HEK293 (cell line): ENCODE measurements around the gene TSPAN14.

Source experiments
- AEBP2 ChIP-seq: fragments of 450-650 bp; formaldehyde crosslinking; IDR thresholded peaks from 2 replicates; pipeline ENCODE4 v1.5.1; 2016; ENCODE audit warnings: missing biosample characterization, missing genetic modification characterization, borderline replicate concordance
- FEZF1 ChIP-seq: fragments of 450-650 bp; formaldehyde crosslinking; IDR thresholded peaks from 2 replicates; pipeline ENCODE4 v1.5.1; 2016; ENCODE audit warnings: missing biosample characterization, missing genetic modification characterization
- GFI1B ChIP-seq: fragments of 450-650 bp; formaldehyde crosslinking; IDR thresholded peaks from 2 replicates; pipeline ENCODE4 v1.5.1; 2016; ENCODE audit warnings: missing biosample characterization, missing genetic modification characterization
- GLIS1 ChIP-seq: fragments of 450-650 bp; formaldehyde crosslinking; IDR thresholded peaks from 2 replicates; pipeline ENCODE4 v1.5.1; 2016; ENCODE audit warnings: missing biosample characterization, missing genetic modification characterization
- HOXC10 ChIP-seq: sonication (generic); formaldehyde crosslinking; IDR thresholded peaks from 2 replicates; pipeline ENCODE4 v1.8.1; 2023; ENCODE audit warnings: mild to moderate bottlenecking, missing genetic modification reagents
- IKZF3 ChIP-seq: fragments of 450-650 bp; IDR thresholded peaks from 2 replicates; pipeline ENCODE4 v1.5.0; 2018; ENCODE audit warnings: missing biosample characterization, mild to moderate bottlenecking, missing genetic modification characterization, moderate library complexity
- KLF1 ChIP-seq: fragments of 450-650 bp; formaldehyde crosslinking; IDR thresholded peaks from 2 replicates; pipeline ENCODE4 v1.5.1; 2016; ENCODE audit warnings: missing biosample characterization, missing genetic modification characterization
- PRDM4 ChIP-seq: fragments of 450-650 bp; formaldehyde crosslinking; IDR thresholded peaks from 2 replicates; pipeline ENCODE4 v1.5.1; 2017; ENCODE audit warnings: missing biosample characterization, missing genetic modification characterization
- RBAK ChIP-seq: fragments of 450-650 bp; formaldehyde crosslinking; IDR thresholded peaks from 2 replicates; pipeline ENCODE4 v1.5.1; 2016; ENCODE audit warnings: missing biosample characterization, missing genetic modification characterization
- SETDB1 ChIP-seq: IDR thresholded peaks from one replicate; pipeline ENCODE4 v1.6.1; 2017; ENCODE audit warnings: mild to moderate bottlenecking, low read length, moderate library complexity, mixed read lengths; ENCODE audit not compliant: insufficient read length
- SP3 ChIP-seq: fragments of 450-650 bp; formaldehyde crosslinking; IDR thresholded peaks from 2 replicates; pipeline ENCODE4 v1.5.1; 2016; ENCODE audit warnings: missing biosample characterization, missing genetic modification characterization
- ZBTB21 ChIP-seq: fragments of 450-650 bp; formaldehyde crosslinking; IDR thresholded peaks from 2 replicates; pipeline ENCODE4 v1.5.1; 2017; ENCODE audit warnings: missing biosample characterization, missing genetic modification characterization
- ZBTB7A ChIP-seq: fragments of 450-650 bp; formaldehyde crosslinking; IDR thresholded peaks from 2 replicates; pipeline ENCODE4 v1.5.1; 2016; ENCODE audit warnings: low read depth, missing biosample characterization, missing genetic modification characterization
- ZFHX2 ChIP-seq: fragments of 450-650 bp; formaldehyde crosslinking; conservative IDR thresholded peaks from 2 replicates; pipeline ENCODE4 v1.5.1; 2016; ENCODE audit warnings: missing biosample characterization, missing genetic modification characterization
- ZFP69B ChIP-seq: fragments of 450-650 bp; formaldehyde crosslinking; IDR thresholded peaks from 2 replicates; pipeline ENCODE4 v1.5.1; 2016; ENCODE audit warnings: missing biosample characterization, missing genetic modification characterization
- ZIC2 ChIP-seq: fragments of 450-650 bp; formaldehyde crosslinking; IDR thresholded peaks from 2 replicates; pipeline ENCODE4 v1.5.1; 2016; ENCODE audit warnings: missing biosample characterization, missing genetic modification characterization
- ZNF114 ChIP-seq: fragments of 450-650 bp; formaldehyde crosslinking; IDR thresholded peaks from 2 replicates; pipeline ENCODE4 v1.5.0; 2017; ENCODE audit warnings: missing biosample characterization, missing genetic modification characterization
- ZNF16 ChIP-seq: fragments of 450-650 bp; formaldehyde crosslinking; IDR thresholded peaks from 2 replicates; pipeline ENCODE4 v1.5.1; 2016; ENCODE audit warnings: low read depth, missing biosample characterization, missing genetic modification characterization
- ZNF169 ChIP-seq: fragments of 450-650 bp; formaldehyde crosslinking; IDR thresholded peaks from 2 replicates; pipeline ENCODE4 v1.5.1; 2016; ENCODE audit warnings: missing biosample characterization, missing genetic modification characterization
- ZNF19 ChIP-seq: fragments of 450-650 bp; formaldehyde crosslinking; IDR thresholded peaks from 2 replicates; pipeline ENCODE4; 2016; ENCODE audit warnings: missing biosample characterization, missing genetic modification characterization, low read depth
- ZNF274 ChIP-seq, 2 experiments: fragments of 200-500 bp in 1 of 2; fragments of 450-650 bp in 1 of 2; sonication (Bioruptor generic) in 1 of 2; formaldehyde crosslinking in 1 of 2; IDR thresholded peaks; 2 replicates each; pipeline versions ENCODE4 v1.5.1 to v1.6.1; 2014 to 2016; ENCODE audit warnings: borderline replicate concordance in 1 of 2, inconsistent platforms in 1 of 2, low read length in 1 of 2, missing biosample characterization in 1 of 2, missing genetic modification characterization in 1 of 2
- ZNF362 ChIP-seq: fragments of 450-650 bp; formaldehyde crosslinking; IDR thresholded peaks from 2 replicates; pipeline ENCODE4 v1.5.1; 2016; ENCODE audit warnings: missing biosample characterization, missing genetic modification characterization
- ZNF391 ChIP-seq: fragments of 450-650 bp; formaldehyde crosslinking; IDR thresholded peaks from 2 replicates; pipeline ENCODE4 v1.5.1; 2016; ENCODE audit warnings: low read depth, missing biosample characterization, missing genetic modification characterization, borderline replicate concordance
- ZNF394 ChIP-seq: fragments of 450-650 bp; formaldehyde crosslinking; IDR thresholded peaks from 2 replicates; pipeline ENCODE4 v1.5.1; 2016; ENCODE audit warnings: missing biosample characterization, missing genetic modification characterization, mild to moderate bottlenecking, moderate library complexity, borderline replicate concordance
- ZNF530 ChIP-seq: fragments of 450-650 bp; formaldehyde crosslinking; IDR thresholded peaks from 2 replicates; pipeline ENCODE4 v1.5.1; 2016; ENCODE audit warnings: low read depth, missing biosample characterization, missing genetic modification characterization
- ZNF548 ChIP-seq: fragments of 450-650 bp; formaldehyde crosslinking; IDR thresholded peaks from 2 replicates; pipeline ENCODE4 v1.5.1; 2016; ENCODE audit warnings: missing biosample characterization, missing genetic modification characterization
- ZNF561 ChIP-seq: fragments of 450-650 bp; IDR thresholded peaks from 2 replicates; pipeline ENCODE4 v1.5.1; 2018; ENCODE audit warnings: missing biosample characterization, missing genetic modification characterization, borderline replicate concordance
- ZNF596 ChIP-seq: fragments of 450-650 bp; IDR thresholded peaks from 2 replicates; pipeline ENCODE4 v1.5.0; 2018; ENCODE audit warnings: missing biosample characterization, mild to moderate bottlenecking, missing genetic modification characterization, moderate library complexity
- ZNF654 ChIP-seq: fragments of 450-650 bp; formaldehyde crosslinking; IDR thresholded peaks from 2 replicates; pipeline ENCODE4 v1.5.1; 2016; ENCODE audit warnings: low read depth, missing biosample characterization, missing genetic modification characterization
- ZNF768 ChIP-seq: fragments of 450-650 bp; formaldehyde crosslinking; IDR thresholded peaks from 2 replicates; pipeline ENCODE4 v1.5.1; 2018; ENCODE audit warnings: missing biosample characterization, mild to moderate bottlenecking, missing genetic modification characterization
- ZNF830 ChIP-seq: fragments of 450-650 bp; IDR thresholded peaks from 2 replicates; pipeline ENCODE4 v1.5.0; 2018; ENCODE audit warnings: missing biosample characterization, missing genetic modification characterization, low read depth, mild to moderate bottlenecking, moderate library complexity
- ZNF837 ChIP-seq: fragments of 450-650 bp; formaldehyde crosslinking; IDR thresholded peaks from 2 replicates; pipeline ENCODE4 v1.5.1; 2016; ENCODE audit warnings: missing biosample characterization, missing genetic modification characterization
- ZNF843 ChIP-seq: fragments of 450-650 bp; formaldehyde crosslinking; IDR thresholded peaks from 2 replicates; pipeline ENCODE4 v1.5.1; 2016; ENCODE audit warnings: missing biosample characterization, missing genetic modification characterization
- ZSCAN23 ChIP-seq: fragments of 450-650 bp; formaldehyde crosslinking; IDR thresholded peaks from 2 replicates; pipeline ENCODE4 v1.5.1; 2016; ENCODE audit warnings: missing biosample characterization, missing genetic modification characterization
- ZXDB ChIP-seq: fragments of 450-650 bp; formaldehyde crosslinking; IDR thresholded peaks from 2 replicates; pipeline ENCODE4 v1.5.1; 2016; ENCODE audit warnings: missing biosample characterization, missing genetic modification characterization
- TF ChIP-seq, protein P1 (sequence below): fragments of 450-650 bp; formaldehyde crosslinking; IDR thresholded peaks from 2 replicates; pipeline ENCODE4 v1.5.1; 2017; ENCODE audit warnings: missing biosample characterization, mild to moderate bottlenecking, missing genetic modification characterization, moderate library complexity

The TSPAN14 gene

DNA sequence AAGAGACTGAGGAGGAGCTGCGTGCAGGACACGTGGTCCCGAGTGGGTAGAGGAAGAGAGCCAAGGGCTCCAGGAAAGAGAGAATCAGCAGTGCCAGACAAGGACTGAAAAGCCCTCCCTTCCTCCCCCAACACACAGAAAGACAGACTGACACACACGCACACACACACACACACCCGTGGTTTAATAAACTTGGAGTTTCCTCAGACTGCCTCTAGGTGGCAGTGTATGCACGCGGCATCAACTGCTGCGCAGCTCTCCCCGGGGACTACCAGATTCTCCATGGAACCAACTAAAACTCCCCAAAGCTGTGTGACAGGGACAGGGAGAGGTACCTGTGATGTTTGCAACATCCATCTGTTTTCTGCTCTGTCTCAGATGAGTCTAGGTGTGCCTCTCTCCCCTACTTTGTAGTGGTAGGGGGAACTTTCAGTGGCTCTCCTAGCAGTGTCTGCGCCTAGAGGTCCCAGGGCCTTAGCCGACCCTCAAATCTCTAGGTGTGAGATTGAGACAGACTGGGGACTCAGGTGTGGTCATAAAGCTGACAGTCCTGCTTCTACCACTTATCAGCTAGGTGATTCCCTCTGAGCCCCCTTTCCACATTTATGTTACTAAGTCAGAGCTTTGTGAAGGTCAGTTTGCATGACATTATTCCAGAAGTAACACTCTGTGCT, 9.3 kb upstream of the TSPAN14 start (continued):
- TF ChIP-seq ZNF274 (IDR thresholded peaks at IDR 0.05; ENCODE audit: low read length) (no peak), ZNF274 (tag by site-specific recombination; IDR thresholded peaks at IDR 0.05; ENCODE audit: borderline replicate concordance) (no peak), ZNF843 (no peak), ZNF169 (tag by site-specific recombination) (no peak), FEZF1 (tag by site-specific recombination) (no peak), ZFHX2 (tag by site-specific recombination) (0 out of 2 replicates have a peak, but pooled peaks have one; percentile 14), ZBTB21 (tag by site-specific recombination) (no peak), ZNF391 (tag by site-specific recombination) (no peak), GLIS1 (tag by site-specific recombination) (no peak), AEBP2 (no peak), SETDB1 (no peak), ZNF596 (tag by site-specific recombination) (no peak), IKZF3 (tag by site-specific recombination) (no peak), ZNF394 (peak; percentile 24; the same call in 1 of the 2 replicates), ZFP69B (tag by site-specific recombination) (no peak), ZNF837 (tag by site-specific recombination) (no peak), ZNF768 (no peak), ZNF654 (tag by site-specific recombination) (peak; percentile 99), SP3 (tag by site-specific recombination) (no peak), ZIC2 (no peak), GFI1B (0 out of 2 replicates have a peak, but pooled peaks have one; percentile 4), ZNF19 (tag by site-specific recombination) (no peak), ZNF114 (tag by site-specific recombination) (no peak), ZNF548 (tag by site-specific recombination) (no peak), ZXDB (peak; percentile 11; the same call in 1 of the 2 replicates), ZNF362 (tag by site-specific recombination) (no peak), ZNF561 (0 out of 2 replicates have a peak, but pooled peaks have one; percentile 56), ZNF530 (no peak), RBAK (tag by site-specific recombination) (no peak), KLF1 (tag by site-specific recombination) (no peak), ZBTB7A (tag by site-specific recombination) (no peak), HOXC10 (CRISPR knock-in tag) (no peak), ZNF830 (tag by site-specific recombination) (no peak), PRDM4 (no peak), ZNF16 (tag by site-specific recombination) (no peak), ZSCAN23 (tag by site-specific recombination) (no peak)
- TF ChIP-seq, protein P1, sequence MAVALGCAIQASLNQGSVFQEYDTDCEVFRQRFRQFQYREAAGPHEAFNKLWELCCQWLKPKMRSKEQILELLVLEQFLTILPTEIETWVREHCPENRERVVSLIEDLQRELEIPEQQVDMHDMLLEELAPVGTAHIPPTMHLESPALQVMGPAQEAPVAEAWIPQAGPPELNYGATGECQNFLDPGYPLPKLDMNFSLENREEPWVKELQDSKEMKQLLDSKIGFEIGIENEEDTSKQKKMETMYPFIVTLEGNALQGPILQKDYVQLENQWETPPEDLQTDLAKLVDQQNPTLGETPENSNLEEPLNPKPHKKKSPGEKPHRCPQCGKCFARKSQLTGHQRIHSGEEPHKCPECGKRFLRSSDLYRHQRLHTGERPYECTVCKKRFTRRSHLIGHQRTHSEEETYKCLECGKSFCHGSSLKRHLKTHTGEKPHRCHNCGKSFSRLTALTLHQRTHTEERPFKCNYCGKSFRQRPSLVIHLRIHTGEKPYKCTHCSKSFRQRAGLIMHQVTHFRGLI (tag by site-specific recombination): no peak
